ENCODE data around the gene CMAS.

The CMAS gene

DNA sequence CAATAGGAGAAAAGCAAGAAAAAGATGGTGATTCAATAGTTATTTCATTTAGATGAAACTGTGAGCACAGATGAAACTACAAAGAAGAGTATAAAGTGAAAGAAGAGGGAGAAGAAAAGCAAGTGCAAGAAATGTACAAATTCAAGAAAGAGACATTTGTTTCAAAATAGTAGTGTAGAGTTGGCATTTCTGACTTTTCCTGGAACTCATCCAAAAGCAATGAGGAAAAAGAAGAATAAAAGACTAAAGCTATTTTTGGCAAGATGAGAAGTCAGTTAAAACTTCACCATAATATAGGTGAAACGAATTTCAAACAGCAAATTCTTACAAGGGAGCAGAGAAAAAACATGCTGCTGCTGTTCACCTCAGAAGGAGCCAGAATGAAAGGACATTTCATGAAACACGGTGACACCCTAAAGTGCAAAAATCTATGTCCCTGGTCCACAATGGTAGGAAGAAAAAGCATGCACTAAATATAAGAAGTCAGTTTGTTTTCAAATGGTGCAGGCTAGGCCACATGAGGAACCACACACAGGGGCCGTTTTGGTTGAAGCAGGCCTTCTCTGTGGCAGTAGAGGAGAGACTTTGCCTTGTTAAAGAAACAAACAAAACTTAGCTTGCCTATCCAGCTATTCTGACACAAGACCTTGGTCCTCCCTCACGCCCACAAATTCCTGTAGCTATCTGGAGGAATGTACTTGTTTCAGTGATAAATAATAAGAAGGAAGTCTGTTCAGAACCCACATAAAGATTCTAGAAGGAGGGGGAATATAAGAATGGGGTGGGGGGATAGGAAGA, 11.1 kb upstream of the CMAS start:
- TF ChIP-seq, protein P1, sequence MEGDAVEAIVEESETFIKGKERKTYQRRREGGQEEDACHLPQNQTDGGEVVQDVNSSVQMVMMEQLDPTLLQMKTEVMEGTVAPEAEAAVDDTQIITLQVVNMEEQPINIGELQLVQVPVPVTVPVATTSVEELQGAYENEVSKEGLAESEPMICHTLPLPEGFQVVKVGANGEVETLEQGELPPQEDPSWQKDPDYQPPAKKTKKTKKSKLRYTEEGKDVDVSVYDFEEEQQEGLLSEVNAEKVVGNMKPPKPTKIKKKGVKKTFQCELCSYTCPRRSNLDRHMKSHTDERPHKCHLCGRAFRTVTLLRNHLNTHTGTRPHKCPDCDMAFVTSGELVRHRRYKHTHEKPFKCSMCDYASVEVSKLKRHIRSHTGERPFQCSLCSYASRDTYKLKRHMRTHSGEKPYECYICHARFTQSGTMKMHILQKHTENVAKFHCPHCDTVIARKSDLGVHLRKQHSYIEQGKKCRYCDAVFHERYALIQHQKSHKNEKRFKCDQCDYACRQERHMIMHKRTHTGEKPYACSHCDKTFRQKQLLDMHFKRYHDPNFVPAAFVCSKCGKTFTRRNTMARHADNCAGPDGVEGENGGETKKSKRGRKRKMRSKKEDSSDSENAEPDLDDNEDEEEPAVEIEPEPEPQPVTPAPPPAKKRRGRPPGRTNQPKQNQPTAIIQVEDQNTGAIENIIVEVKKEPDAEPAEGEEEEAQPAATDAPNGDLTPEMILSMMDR (conservative IDR thresholded peaks at IDR 0.05; ENCODE audit: low read length): no peak
- DNase-seq (ENCODE audit: low read depth): peak; percentile 8
- H3K4me3 ChIP-seq (ENCODE audit: low read length): no peak overlapping the region

DNA sequence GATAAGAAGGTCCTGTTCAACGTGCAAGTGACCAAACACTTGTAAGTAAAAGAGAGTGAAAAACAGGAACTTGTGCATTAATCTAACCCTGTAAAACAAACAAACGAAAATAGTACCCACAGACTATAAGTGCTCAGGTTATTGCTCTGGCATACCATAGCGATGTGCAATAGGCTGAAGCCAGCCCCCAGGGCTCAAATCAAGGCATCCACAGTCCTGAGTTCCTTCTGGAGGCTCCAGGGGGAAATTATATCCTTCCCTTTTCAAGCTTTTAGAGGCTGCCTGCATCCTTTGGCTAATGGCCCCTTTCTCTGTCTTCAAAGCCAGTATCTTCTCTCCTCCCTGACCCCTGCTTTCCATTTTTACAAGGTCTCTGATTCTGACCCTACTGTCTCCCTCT, 8.1 kb upstream of the CMAS start:
- TF ChIP-seq, protein P1 (conservative IDR thresholded peaks at IDR 0.05; ENCODE audit: low read length): no peak
- no peak overlapping the region for H3K4me3 ChIP-seq (ENCODE audit: low read length)
- DNase-seq (ENCODE audit: low read depth): no peak

DNA sequence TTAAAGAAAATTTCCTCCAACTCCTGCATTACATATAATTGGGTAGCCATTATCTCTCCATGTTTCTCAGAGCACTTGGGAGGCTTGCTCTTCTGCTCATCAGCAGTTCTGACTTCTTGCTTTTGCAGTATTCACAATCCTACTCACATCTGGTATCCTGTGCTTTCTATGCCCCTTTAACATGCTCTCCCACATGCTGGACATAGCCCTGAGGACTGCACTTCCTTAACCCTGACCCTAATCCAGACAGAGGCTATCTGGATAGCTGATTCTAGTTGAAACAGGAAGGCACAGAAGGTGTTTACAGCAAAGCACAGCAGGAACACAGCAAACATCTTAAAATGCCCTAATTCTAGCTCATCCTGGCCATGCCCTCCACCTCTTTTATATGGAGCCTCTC, 7.3 kb upstream of the CMAS start:
- TF ChIP-seq, protein P1 (conservative IDR thresholded peaks at IDR 0.05; ENCODE audit: low read length): no peak
- no peak for DNase-seq (ENCODE audit: low read depth)

DNA sequence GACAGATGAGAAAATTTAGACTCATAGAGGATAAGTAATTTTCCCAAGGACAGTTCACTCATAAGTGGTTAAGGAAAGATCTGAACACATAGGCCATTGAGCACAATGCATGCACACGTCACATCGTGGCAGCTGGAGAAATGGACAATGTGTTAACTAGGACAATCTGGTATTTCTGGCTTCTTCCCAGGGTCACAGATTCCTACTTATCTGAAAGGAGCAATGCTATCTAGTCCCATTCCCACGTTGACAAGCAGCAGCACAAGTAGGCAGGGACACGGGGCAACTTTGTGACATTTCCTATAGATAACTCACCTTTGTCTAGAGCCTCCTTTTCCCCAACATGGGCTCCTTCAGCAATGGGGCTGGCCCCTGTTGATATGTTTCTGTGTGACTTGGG, 6.7 kb upstream of the CMAS start:
- H3K4me3 ChIP-seq (ENCODE audit: low read length): no peak overlapping the region
- TF ChIP-seq, protein P1 (conservative IDR thresholded peaks at IDR 0.05; ENCODE audit: low read length): no peak
- no peak for DNase-seq (ENCODE audit: low read depth)

More for the DNA sequence above, 7.3 kb upstream of the CMAS start:
- H3K4me3 ChIP-seq (ENCODE audit: low read length): no peak overlapping the region

DNA sequence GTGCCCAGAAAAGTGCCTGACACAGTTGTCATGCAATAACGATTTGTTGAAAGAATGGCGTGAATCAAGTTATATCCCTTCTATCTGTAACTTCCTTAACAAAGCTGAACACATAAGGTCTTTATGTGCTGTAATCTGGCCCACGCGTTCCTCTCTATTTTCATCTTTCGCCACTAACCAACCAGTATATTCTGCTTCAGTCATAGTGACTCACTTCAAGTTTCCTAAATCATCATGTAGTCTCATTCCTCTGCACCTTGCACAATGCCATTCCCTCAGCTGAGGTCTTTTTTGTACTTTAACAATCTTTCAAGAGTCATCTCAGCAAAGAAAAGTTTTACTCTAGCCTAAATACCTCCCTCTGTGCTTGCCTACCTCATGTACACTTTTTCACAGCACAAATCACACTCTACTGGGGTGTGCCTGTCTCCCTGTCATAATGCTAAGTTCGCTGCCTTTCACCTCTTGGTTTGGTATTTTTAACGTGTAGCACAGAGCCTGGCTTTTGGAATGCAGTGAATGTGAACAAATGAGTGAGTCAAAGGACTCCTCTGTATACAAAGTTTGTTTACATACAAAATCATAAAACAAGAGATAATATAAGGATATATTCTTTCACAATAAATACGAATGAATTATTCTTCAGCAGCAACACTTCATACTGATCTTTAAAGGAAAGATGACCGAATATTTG, 2.9 kb upstream of the CMAS start:
- DNase-seq (ENCODE audit: low read depth): peak; percentile 58
- no peak overlapping the region for H3K4me3 ChIP-seq (ENCODE audit: low read length)
- TF ChIP-seq, protein P1 (conservative IDR thresholded peaks at IDR 0.05; ENCODE audit: low read length): no peak

DNA sequence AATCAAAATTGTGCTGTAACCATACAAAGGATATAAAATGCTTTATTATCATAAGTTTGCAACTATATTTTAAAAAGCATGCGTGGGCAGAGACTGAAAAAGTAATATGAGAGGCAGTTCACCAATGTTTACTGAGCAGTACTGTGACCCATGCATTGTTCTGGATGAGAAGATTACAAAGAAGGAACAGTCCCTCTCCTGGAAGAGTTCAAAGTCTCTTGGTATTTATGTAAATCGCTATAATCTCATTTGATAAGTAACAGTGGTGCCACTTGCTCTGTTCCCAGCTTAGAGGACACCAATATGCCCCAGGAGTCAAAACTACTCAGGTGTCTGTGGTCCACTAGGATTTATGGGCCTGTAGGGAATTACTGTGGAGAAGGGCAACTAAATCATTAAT, 2.1 kb upstream of the CMAS start:
- no peak overlapping the region for H3K4me3 ChIP-seq (ENCODE audit: low read length)
- TF ChIP-seq, protein P1 (conservative IDR thresholded peaks at IDR 0.05; ENCODE audit: low read length): no peak
- DNase-seq (ENCODE audit: low read depth): no peak

DNA sequence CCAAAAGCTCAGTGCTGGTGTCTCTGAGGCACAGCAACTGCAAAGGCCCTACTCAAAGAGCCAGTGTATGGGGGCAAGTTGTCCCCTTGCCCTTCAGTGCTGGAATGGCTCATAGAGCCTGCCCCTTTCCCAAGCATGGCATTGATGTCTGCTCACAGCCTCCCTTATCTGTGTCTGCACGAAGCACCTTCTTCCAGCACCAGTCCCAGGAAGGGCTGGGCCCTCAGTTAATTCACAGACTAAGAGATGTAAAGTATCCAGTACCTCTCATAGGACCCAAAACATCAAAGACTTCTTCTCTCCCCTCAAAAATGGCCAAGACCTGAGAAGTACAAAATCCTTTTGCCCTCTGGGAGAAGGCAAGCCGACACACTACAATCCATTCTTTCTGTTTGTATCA, 1.6 kb upstream of the CMAS start:
- TF ChIP-seq, protein P1 (conservative IDR thresholded peaks at IDR 0.05; ENCODE audit: low read length): no peak
- DNase-seq (ENCODE audit: low read depth): no peak
- no peak overlapping the region for H3K4me3 ChIP-seq (ENCODE audit: low read length)

Data from AG10803 (cell line).